Peyer's patch (tissue), 4 donors: ENCODE measurements around the gene YKT6. TPM values are rescaled to one million over a fixed set of nuclear protein-coding genes. Genes with fewer than 3 reads are reported as not detected.

Source experiments
- DNase-seq, 3 donors: peaks; one replicate each; pipeline ENCODE4 v3.0.0-alpha.2; 2017 to 2019
- H3K27ac ChIP-seq, 4 donors: fragments of 200-600 bp; sonication (generic); one replicate each; pipeline ENCODE4 v1.5.1; 2016 to 2019
- H3K27me3 ChIP-seq, 2 donors: fragments of 200-600 bp; sonication (generic); one replicate each; pipeline ENCODE4 v1.5.1; 2019
- H3K36me3 ChIP-seq, 3 donors: fragments of 200-600 bp; sonication (generic); one replicate each; pipeline ENCODE4 v1.5.1; 2016 to 2019
- H3K4me1 ChIP-seq, 4 donors: fragments of 200-600 bp; sonication (generic); one replicate each; pipeline ENCODE4 v1.5.1; 2016 to 2019
- H3K4me3 ChIP-seq, 4 donors: fragments of 200-600 bp; sonication (generic); 1 replicate in 3 of 4; 2 replicates in 1 of 4; pipeline ENCODE4 v1.5.1; 2016 to 2019; ENCODE audit warnings: mild to moderate bottlenecking in 1 of 4
- H3K9me3 ChIP-seq, 4 donors: fragments of 200-600 bp; sonication (generic); one replicate each; pipeline ENCODE4 v1.5.1; 2016 to 2019; ENCODE audit warnings: mild to moderate bottlenecking in 1 of 4
- POLR2A ChIP-seq, 2 donors: fragments of 450-650 bp; IDR thresholded peaks; one replicate each; pipeline ENCODE4 v1.5.1; 2017; ENCODE audit warnings: antibody characterized with exemption in 2 of 2, mild to moderate bottlenecking in 2 of 2, moderate library complexity in 2 of 2
- total RNA-seq, 4 donors: library from RNA; depleted of rRNA; stranded (reverse); fragments of >200 nt; gene quantifications; one replicate each; pipeline ENCODE4 v1.1.0, GENCODE V29; 2016
- TF ChIP-seq, protein P1 (sequence below), 6 experiments: fragments of 450-650 bp in 4 of 6; fragments of 200-600 bp in 2 of 6; sonication (generic) in 1 of 6; IDR thresholded peaks; one replicate each; pipeline ENCODE4 v1.5.1; 2017 to 2019; ENCODE audit warnings: antibody characterized with exemption in 6 of 6, mild to moderate bottlenecking in 3 of 6, moderate library complexity in 1 of 6

YKT6 gene
- total RNA-seq, 4 donors from 2014 or later = 55.2 to 76.5 (median 67.0) TPM

GRCh38 chr7:44224080-44224973, 23.5 kb downstream of the YKT6 start:
- Histone ChIP-seq H3K27ac (no peak overlapping the region), H3K27me3 (no peaks in the 10 kb centered on the region), H3K4me3 (no peak overlapping the region), H3K9me3 (no peaks in the 10 kb centered on the region), H3K4me1 (no peaks in the 10 kb centered on the region), H3K36me3 (no peaks in the 10 kb centered on the region)
- no peak for DNase-seq
- TF ChIP-seq, protein P1, sequence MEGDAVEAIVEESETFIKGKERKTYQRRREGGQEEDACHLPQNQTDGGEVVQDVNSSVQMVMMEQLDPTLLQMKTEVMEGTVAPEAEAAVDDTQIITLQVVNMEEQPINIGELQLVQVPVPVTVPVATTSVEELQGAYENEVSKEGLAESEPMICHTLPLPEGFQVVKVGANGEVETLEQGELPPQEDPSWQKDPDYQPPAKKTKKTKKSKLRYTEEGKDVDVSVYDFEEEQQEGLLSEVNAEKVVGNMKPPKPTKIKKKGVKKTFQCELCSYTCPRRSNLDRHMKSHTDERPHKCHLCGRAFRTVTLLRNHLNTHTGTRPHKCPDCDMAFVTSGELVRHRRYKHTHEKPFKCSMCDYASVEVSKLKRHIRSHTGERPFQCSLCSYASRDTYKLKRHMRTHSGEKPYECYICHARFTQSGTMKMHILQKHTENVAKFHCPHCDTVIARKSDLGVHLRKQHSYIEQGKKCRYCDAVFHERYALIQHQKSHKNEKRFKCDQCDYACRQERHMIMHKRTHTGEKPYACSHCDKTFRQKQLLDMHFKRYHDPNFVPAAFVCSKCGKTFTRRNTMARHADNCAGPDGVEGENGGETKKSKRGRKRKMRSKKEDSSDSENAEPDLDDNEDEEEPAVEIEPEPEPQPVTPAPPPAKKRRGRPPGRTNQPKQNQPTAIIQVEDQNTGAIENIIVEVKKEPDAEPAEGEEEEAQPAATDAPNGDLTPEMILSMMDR (IDR thresholded peaks at IDR 0.05) = no peak
- no peak for TF ChIP-seq POLR2A (IDR thresholded peaks at IDR 0.05)

GRCh38 chr7:44224974-44225565, 24.3 kb downstream of the YKT6 start:
- no peak for TF ChIP-seq POLR2A (IDR thresholded peaks at IDR 0.05)
- TF ChIP-seq, protein P1 (IDR thresholded peaks at IDR 0.05) = no peak
- no peak for DNase-seq
- no peak overlapping the region for H3K27ac ChIP-seq

DNA sequence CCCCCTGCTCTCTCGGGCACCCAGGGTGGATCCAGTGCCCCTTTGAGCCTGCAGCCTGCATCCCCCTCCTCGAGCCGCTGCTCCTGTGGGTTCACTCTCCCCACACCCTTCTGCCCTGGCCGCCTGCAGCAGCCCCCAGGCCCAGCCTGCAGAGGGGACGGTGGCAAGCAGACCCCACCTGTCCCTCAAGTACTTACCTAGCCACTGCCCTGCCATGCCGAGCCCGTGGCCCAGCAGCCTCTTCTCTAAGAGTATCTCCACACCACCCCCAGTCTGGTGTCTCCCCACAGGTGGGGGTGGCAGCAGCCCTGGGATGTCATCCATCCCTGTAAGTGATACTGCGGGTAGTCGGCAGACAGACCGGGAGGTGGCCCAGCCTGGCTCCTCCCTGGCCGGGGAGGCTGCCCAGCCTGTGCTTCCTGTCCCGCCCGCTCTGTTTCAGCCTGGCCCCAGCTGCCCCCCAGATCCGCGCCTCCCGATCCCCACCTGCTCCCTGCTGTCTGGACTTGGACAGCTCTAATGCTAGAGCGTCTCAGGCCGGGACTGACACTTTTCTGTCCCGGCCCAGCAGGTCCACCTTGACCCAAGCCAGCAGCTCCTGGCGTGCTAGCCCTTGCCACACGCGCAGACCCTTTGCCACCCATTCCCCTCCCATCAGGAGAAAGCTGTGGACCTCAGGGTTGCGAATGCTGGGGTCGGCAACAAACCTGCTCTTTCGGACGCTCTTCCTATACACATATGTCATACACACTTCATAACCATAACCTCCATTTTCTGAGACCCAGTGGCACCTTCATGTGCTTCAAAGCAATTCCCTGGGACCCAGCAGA, 25.0 kb downstream of the YKT6 start:
- Histone ChIP-seq H3K27me3 (no peaks in the 10 kb centered on the region), H3K36me3 (no peaks in the 10 kb centered on the region), H3K9me3 (no peaks in the 10 kb centered on the region), H3K4me1 (no peaks in the 10 kb centered on the region), H3K27ac (no peak overlapping the region), H3K4me3 (no peak overlapping the region)
- no peak for DNase-seq
- TF ChIP-seq, protein P1 (IDR thresholded peaks at IDR 0.05) = no peak
- TF ChIP-seq POLR2A (IDR thresholded peaks at IDR 0.05) = no peak

More at GRCh38 chr7:44224974-44225565, 24.3 kb downstream of the YKT6 start:
- Histone ChIP-seq H3K9me3 (no peaks in the 10 kb centered on the region), H3K4me3 (no peak overlapping the region), H3K4me1 (no peaks in the 10 kb centered on the region), H3K27me3 (no peaks in the 10 kb centered on the region), H3K36me3 (no peaks in the 10 kb centered on the region)

DNA sequence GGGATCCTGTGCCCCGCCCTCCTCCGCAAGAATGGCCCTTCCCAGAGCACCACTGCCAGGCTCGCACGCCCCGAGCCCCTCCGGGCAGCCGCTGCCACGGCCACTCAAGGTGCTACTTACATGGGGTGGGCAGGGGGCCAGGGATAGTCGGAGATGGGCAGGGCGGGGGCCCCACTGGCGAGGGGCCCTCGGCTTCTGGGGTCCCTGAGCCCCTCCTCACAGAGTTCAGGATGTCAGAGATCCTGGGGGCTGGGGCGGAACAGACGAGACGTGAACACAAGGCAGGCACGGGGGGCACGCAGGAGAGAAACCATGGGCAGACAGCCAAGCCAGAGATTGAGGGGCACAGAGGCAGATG, 25.6 kb downstream of the YKT6 start:
- H3K27ac ChIP-seq = no peak overlapping the region
- no peaks in the 10 kb centered on the region for H3K9me3 ChIP-seq
- TF ChIP-seq, protein P1 (IDR thresholded peaks at IDR 0.05) = no peak
- TF ChIP-seq POLR2A (IDR thresholded peaks at IDR 0.05) = no peak
- H3K27me3 ChIP-seq = no peaks in the 10 kb centered on the region
- no peak for DNase-seq
- no peaks in the 10 kb centered on the region for H3K36me3 ChIP-seq
- no peak overlapping the region for H3K4me3 ChIP-seq
- no peaks in the 10 kb centered on the region for H3K4me1 ChIP-seq

GRCh38 chr7:44227911-44228310, 27.1 kb downstream of the YKT6 start:
- Histone ChIP-seq H3K36me3 (no peaks in the 10 kb centered on the region), H3K27ac (no peak overlapping the region), H3K9me3 (no peaks in the 10 kb centered on the region), H3K4me1 (no peaks in the 10 kb centered on the region), H3K4me3 (no peak overlapping the region), H3K27me3 (no peaks in the 10 kb centered on the region)
- DNase-seq = no peak
- TF ChIP-seq POLR2A (IDR thresholded peaks at IDR 0.05) = no peak
- TF ChIP-seq, protein P1 (IDR thresholded peaks at IDR 0.05) = no peak
